ENCODE results near the gene FRMPD4. TPM values are rescaled to one million over a fixed set of nuclear protein-coding genes. Genes with fewer than 3 reads are reported as not detected.

Gene FRMPD4
- total and polyA plus RNA-seq, 2 of the 13 experiments (the other 11 are each of a cell fraction or from before 2014, with no cell fraction given): not detected

- TF ChIP-seq KLF12 (CRISPR knock-in tag; IDR thresholded peaks at IDR 0.05; ENCODE audit: borderline replicate concordance) (no peak), ZBTB26 (CRISPR knock-in tag; IDR thresholded peaks at IDR 0.05; ENCODE audit: borderline replicate concordance) (no peak), HOXA3 (CRISPR knock-in tag; IDR thresholded peaks at IDR 0.05) (no peak), ZNF788 (CRISPR knock-in tag; IDR thresholded peaks at IDR 0.05; ENCODE audit: borderline replicate concordance) (no peak), CEBPB (IDR thresholded peaks at IDR 0.05; ENCODE audit: borderline replicate concordance, low read depth, low read length) (no peak)
Measured at GRCh38 chrX:12263211-12263610, 124.9 kb downstream of the FRMPD4 start (continued).

GRCh38 chrX:12269484-12269883, 131.2 kb downstream of the FRMPD4 start:
- no peak for FAIRE-seq
- H3K27ac ChIP-seq (ENCODE audit: extremely low read length, insufficient read depth, low read length): no peak overlapping the region
- no peaks in the 10 kb centered on the region for H3K4me1 ChIP-seq (ENCODE audit: insufficient read depth, low read length)
- POLR2A ChIA-PET: no interaction called here
- CTCF ChIA-PET (ENCODE audit: low intra/inter-chr PET ratio, low total read pairs): no interaction called here
- H3K9ac ChIP-seq (ENCODE audit: insufficient read depth, low read depth, low read length): no peak overlapping the region
- no TSS peak for BruUV-seq (replicated peaks)
- H3K4me2 ChIP-seq (ENCODE audit: low read depth, low read length): no peak overlapping the region
- H3K9me3 ChIP-seq (ENCODE audit: low read length): no peaks in the 10 kb centered on the region
- no peak overlapping the region for H3K4me3 ChIP-seq (replicated peaks in 1 of 3; ENCODE audit: insufficient read depth in 1 of 3, low read depth in 2 of 3, low read length in 3 of 3)
- no peak for TF ChIP-seq ZNF276 (CRISPR knock-in tag; IDR thresholded peaks at IDR 0.05; ENCODE audit: low read depth)
- TF ChIP-seq ZNF614 (CRISPR knock-in tag; IDR thresholded peaks at IDR 0.05; ENCODE audit: borderline replicate concordance): no peak
- TF ChIP-seq NFIB (CRISPR knock-in tag; IDR thresholded peaks at IDR 0.05; ENCODE audit: borderline replicate concordance): no peak
- no peak for TF ChIP-seq JARID2 (CRISPR knock-in tag; IDR thresholded peaks at IDR 0.05; ENCODE audit: insufficient replicate concordance)
- TF ChIP-seq HOXA5 (CRISPR knock-in tag; IDR thresholded peaks at IDR 0.05): no peak
- TF ChIP-seq THAP9 (CRISPR knock-in tag; IDR thresholded peaks at IDR 0.05; ENCODE audit: borderline replicate concordance): no peak
- no peak for TF ChIP-seq ZMYM4 (CRISPR knock-in tag; IDR thresholded peaks at IDR 0.05)
- no peak for TF ChIP-seq ZBTB49 (CRISPR knock-in tag; IDR thresholded peaks at IDR 0.05; ENCODE audit: borderline replicate concordance)
- 0% methylated on average over 2 of the region's 2 CpGs for WGBS (ENCODE audit: low lambda C conversion rate)
- DNase-seq (ENCODE audit: low spot score): no peak
- H3K36me3 ChIP-seq (replicated peaks in 1 of 2; ENCODE audit: control insufficient read depth in 1 of 2, insufficient read depth in 2 of 2, low read length in 2 of 2): no peaks in the 10 kb centered on the region
- H3K79me2 ChIP-seq (ENCODE audit: insufficient read depth, low read length): no peaks in the 10 kb centered on the region
- in situ Hi-C loops (cut with HindIII; ENCODE audit: extremely low pct_ligation_motif_present, low pct_unique_long_range_greater_than_20kb) (no loop called here), intact Hi-C loops (cut with micrococcal nuclease; ENCODE audit: unreplicated experiment) (no loop called here)
- ATAC-seq: no peak
- H2AFZ ChIP-seq (ENCODE audit: low read length): no peak overlapping the region
- H3K27me3 ChIP-seq (ENCODE audit: control insufficient read depth in 1 of 2, insufficient read depth in 2 of 2, low read length in 2 of 2): no peaks in the 10 kb centered on the region
- H4K20me1 ChIP-seq (ENCODE audit: insufficient read depth, low read length): no peaks in the 10 kb centered on the region

Data from HepG2 (cell line).